CD14-positive monocyte (primary cell): ENCODE data around the gene COL20A1. TPM values are rescaled to one million over a fixed set of nuclear protein-coding genes. Genes with fewer than 3 reads are reported as not detected.
"Not testable (repeated sequence)": the region's sequence is repeated elsewhere in the genome, so short reads cannot be mapped to it uniquely, and the experiment has no call there.

Experiments used
- DNase-seq, 3 donors: peaks; one replicate each; pipeline ENCODE4 v3.0.0-alpha.2; 2011 to 2022
- H2AFZ ChIP-seq: 2 replicates; pipeline ENCODE4 v1.6.0; 2012; ENCODE audit warnings: mild to moderate bottlenecking, low read depth, low read length, inconsistent platforms; ENCODE audit not compliant: insufficient read depth, poor library complexity, severe bottlenecking
- H3K27ac ChIP-seq, 2 donors: 1 replicate in 1 of 2; 2 replicates in 1 of 2; pipeline ENCODE4 v1.5.1; 2012 to 2013; ENCODE audit warnings: low read length in 2 of 2, control low read depth in 1 of 2, inconsistent platforms in 1 of 2, low read depth in 1 of 2, mild to moderate bottlenecking in 1 of 2
- H3K27me3 ChIP-seq, 2 donors: one replicate each; pipeline versions ENCODE4 v1.6.0 to v1.6.1; 2011 to 2013; ENCODE audit warnings: low read length in 2 of 2; ENCODE audit not compliant: control insufficient read depth in 2 of 2, insufficient read depth in 2 of 2
- H3K36me3 ChIP-seq, 2 donors: replicated peaks in 1 of 2; 1 replicate in 1 of 2; 2 replicates in 1 of 2; pipeline versions ENCODE4 v1.5.1 to v1.6.1; 2012 to 2013; ENCODE audit warnings: low read length in 2 of 2, control low read depth in 1 of 2, inconsistent platforms in 1 of 2, mild to moderate bottlenecking in 1 of 2; ENCODE audit not compliant: insufficient read depth in 2 of 2, control insufficient read depth in 1 of 2
- H3K4me1 ChIP-seq, 2 donors: 1 replicate in 1 of 2; 2 replicates in 1 of 2; pipeline versions ENCODE4 v1.5.1 to v1.6.1; 2012 to 2013; ENCODE audit warnings: low read length in 2 of 2, control low read depth in 1 of 2, inconsistent platforms in 1 of 2, mild to moderate bottlenecking in 1 of 2, moderate library complexity in 1 of 2; ENCODE audit not compliant: insufficient read depth in 2 of 2, control insufficient read depth in 1 of 2
- H3K4me2 ChIP-seq: replicated peaks from 2 replicates; pipeline ENCODE3; 2012; ENCODE audit warnings: low read length, moderate library complexity, mild to moderate bottlenecking; ENCODE audit not compliant: poor library complexity, severe bottlenecking; ENCODE audit errors: extremely low read depth
- H3K4me3 ChIP-seq, 3 experiments: fragments of 200-600 bp in 1 of 3; sonication (generic) in 1 of 3; replicated peaks in 1 of 3; 1 replicate in 2 of 3; 2 replicates in 1 of 3; pipeline ENCODE4 v1.5.1; 2011 to 2013; ENCODE audit warnings: low read length in 3 of 3, mild to moderate bottlenecking in 3 of 3, control low read depth in 2 of 3, low read depth in 2 of 3, inconsistent platforms in 1 of 3, moderate library complexity in 1 of 3
- H3K79me2 ChIP-seq: 2 replicates; pipeline ENCODE4 v1.6.0; 2012; ENCODE audit warnings: mild to moderate bottlenecking, control low read depth, inconsistent platforms, low read length, moderate library complexity; ENCODE audit not compliant: insufficient read depth
- H3K9ac ChIP-seq: 2 replicates; pipeline ENCODE4 v1.6.0; 2017; ENCODE audit warnings: low read length, mild to moderate bottlenecking; ENCODE audit not compliant: insufficient read depth, poor library complexity, severe bottlenecking
- H3K9me3 ChIP-seq, 2 donors: replicated peaks in 1 of 2; 1 replicate in 1 of 2; 2 replicates in 1 of 2; pipeline versions ENCODE4 v1.5.1 to v1.6.1; 2012 to 2013; ENCODE audit warnings: low read length in 2 of 2, control low read depth in 1 of 2; ENCODE audit not compliant: control insufficient read depth in 1 of 2, insufficient read depth in 1 of 2
- H4K20me1 ChIP-seq: 2 replicates; pipeline ENCODE4 v1.6.0; 2012; ENCODE audit warnings: mild to moderate bottlenecking, low read length, control low read depth, moderate library complexity; ENCODE audit not compliant: insufficient read depth
- H3K27ac Mint-ChIP-seq, 7 donors: one replicate each; pipeline ENCODE4 v1.8.0; 2020; ENCODE audit warnings: mild to moderate bottlenecking in 7 of 7, mixed read lengths in 7 of 7, moderate library complexity in 6 of 7, inconsistent platforms in 2 of 7
- H3K27me3 Mint-ChIP-seq, 3 donors: one replicate each; pipeline ENCODE4 v1.8.0; 2021 to 2022; ENCODE audit warnings: low read depth in 3 of 3, mild to moderate bottlenecking in 3 of 3, mixed read lengths in 3 of 3, moderate library complexity in 3 of 3, inconsistent platforms in 1 of 3
- H3K36me3 Mint-ChIP-seq, 2 donors: one replicate each; pipeline ENCODE4 v1.8.0; 2020; ENCODE audit warnings: mixed read lengths in 2 of 2, inconsistent platforms in 1 of 2, mild to moderate bottlenecking in 1 of 2
- H3K4me1 Mint-ChIP-seq: one replicate; pipeline ENCODE4 v1.8.0; 2020; ENCODE audit warnings: mild to moderate bottlenecking, mixed read lengths
- H3K4me3 Mint-ChIP-seq, 2 donors: one replicate each; pipeline ENCODE4 v1.8.0; 2020; ENCODE audit warnings: mild to moderate bottlenecking in 2 of 2, mixed read lengths in 2 of 2, moderate library complexity in 1 of 2
- H3K9me3 Mint-ChIP-seq, 7 donors: one replicate each; pipeline ENCODE4 v1.8.0; 2020 to 2022; ENCODE audit warnings: mixed read lengths in 7 of 7, mild to moderate bottlenecking in 6 of 7, moderate library complexity in 6 of 7, inconsistent platforms in 2 of 7
- CTCF ChIP-seq: fragments of 200-600 bp; IDR thresholded peaks from one replicate; pipeline ENCODE4 v1.8.0; 2022; ENCODE audit warnings: antibody characterized with exemption, mild to moderate bottlenecking
- WGBS: methylation state at CpG from one replicate; pipeline ENCODE4 v1.1.5; 2013; ENCODE audit warnings: missing lambda C conversion rate; ENCODE audit not compliant: insufficient coverage; 5-methylcytosine and 5-hydroxymethylcytosine counted together
- intact Hi-C, 2 donors: fragments of 100-400 bp; cut with micrococcal nuclease; formaldehyde crosslinking; loops; one replicate each; pipeline versions ENCODE4 v1.15.0 to v1.15.1; 2023
- polyA plus RNA-seq, 3 donors: library from polyadenylated mRNA; depleted of rRNA in 1 of 3; unstranded in 2 of 3; stranded (reverse) in 1 of 3; fragments of 300-500 nt in 2 of 3; fragments of >200 nt in 1 of 3; fragmentation: Illumina TruSeq in 2 of 3; gene quantifications; 1 replicate in 2 of 3; 2 replicates in 1 of 3; pipeline ENCODE4 v1.2.3, GENCODE V29; 2012 to 2021

COL20A1 gene
- polyA plus RNA-seq, 3 donors, result not detected

- H4K20me1 ChIP-seq, result no peaks in the 10 kb centered on the region
- H3K4me1 ChIP-seq, result no peaks in the 10 kb centered on the region
- no peaks in the 10 kb centered on the region for H3K36me3 Mint-ChIP-seq
- no peak overlapping the region for H3K4me2 ChIP-seq
- peaks cover 4 to 11% (median 7%) of the 10 kb centered on the region in 3 donors for H3K27me3 Mint-ChIP-seq
- no peak overlapping the region for H3K27ac Mint-ChIP-seq
- H3K36me3 ChIP-seq, result no peaks in the 10 kb centered on the region
- H3K9me3 Mint-ChIP-seq, result peaks cover 3 to 15% (median 10%) of the 10 kb centered on the region in 7 donors
- DNase-seq, result no peak
- WGBS, result 67% methylated on average over 2 of the region's 8 CpGs
- H3K27me3 ChIP-seq, result no peaks in the 10 kb centered on the region
- H3K9me3 ChIP-seq, result no peaks in the 10 kb centered on the region
- no peaks in the 10 kb centered on the region for H3K4me1 Mint-ChIP-seq
- no peak overlapping the region for H3K9ac ChIP-seq
- H2AFZ ChIP-seq, result no peak overlapping the region
- intact Hi-C loops, result no loop called here
- H3K27ac ChIP-seq, result no peak overlapping the region
- H3K4me3 ChIP-seq, result no peak overlapping the region
- no peaks in the 10 kb centered on the region for H3K79me2 ChIP-seq
- TF ChIP-seq CTCF, result no peak
- no peak overlapping the region for H3K4me3 Mint-ChIP-seq
Measured at GRCh38 chr20:63305393-63305792, 12.4 kb downstream of the COL20A1 start.

- H3K36me3 ChIP-seq, H3K9ac ChIP-seq, DNase-seq, H3K9me3 ChIP-seq, H3K27me3 Mint-ChIP-seq, H3K4me3 ChIP-seq, H3K27ac ChIP-seq, H3K4me3 Mint-ChIP-seq, H2AFZ ChIP-seq, H3K4me2 ChIP-seq, H3K4me1 Mint-ChIP-seq, intact Hi-C loops, H3K79me2 ChIP-seq, H3K36me3 Mint-ChIP-seq, H3K4me1 ChIP-seq, H4K20me1 ChIP-seq, H3K27me3 ChIP-seq, H3K27ac Mint-ChIP-seq: not testable (repeated sequence)
- H3K9me3 Mint-ChIP-seq, result peaks cover 3 to 15% (median 10%) of the 10 kb centered on the region in 7 donors
- WGBS, result 86% methylated on average over 4 of the region's 30 CpGs
Measured at GRCh38 chr20:63305933-63306672, 13.1 kb downstream of the COL20A1 start.
